Vagina (tissue), 2 donors: ENCODE measurements around the gene TLE3. TPM values are rescaled to one million over a fixed set of nuclear protein-coding genes. Genes with fewer than 3 reads are reported as not detected.

Source experiments
- DNase-seq, 2 donors: peaks; one replicate each; pipeline ENCODE4 v3.0.0-alpha.2; 2017; ENCODE audit errors: extremely low spot score in 2 of 2
- H3K27ac ChIP-seq: fragments of 200-600 bp; sonication (generic); one replicate; pipeline ENCODE4 v1.5.1; 2019
- H3K27me3 ChIP-seq: fragments of 200-600 bp; sonication (generic); one replicate; pipeline ENCODE4 v1.5.1; 2019
- H3K36me3 ChIP-seq, 2 donors: fragments of 200-600 bp; sonication (generic); one replicate each; pipeline ENCODE4 v1.5.1; 2017 to 2019
- H3K4me1 ChIP-seq: fragments of 200-600 bp; sonication (generic); one replicate; pipeline ENCODE4 v1.5.1; 2019
- H3K4me3 ChIP-seq, 2 donors: fragments of 200-600 bp; sonication (generic); 1 replicate in 1 of 2; 2 replicates in 1 of 2; pipeline ENCODE4 v1.5.1; 2016 to 2019
- H3K9me3 ChIP-seq: fragments of 200-600 bp; sonication (generic); one replicate; pipeline ENCODE4 v1.5.1; 2019
- POLR2A ChIP-seq, 2 donors: fragments of 450-650 bp; IDR thresholded peaks; one replicate each; pipeline ENCODE4 v1.6.1; 2017; ENCODE audit warnings: antibody characterized with exemption in 2 of 2, mild to moderate bottlenecking in 2 of 2, moderate library complexity in 2 of 2
- POLR2AphosphoS5 ChIP-seq, 2 donors: sonication (generic); formaldehyde crosslinking; IDR thresholded peaks; one replicate each; pipeline ENCODE4 v1.9.0; 2017; ENCODE audit warnings: antibody characterized with exemption in 2 of 2, mild to moderate bottlenecking in 2 of 2, low read depth in 1 of 2; ENCODE audit not compliant: insufficient read depth in 1 of 2
- intact Hi-C: fragments of 100-400 bp; cut with DNase I; formaldehyde crosslinking; loops from one replicate; pipeline ENCODE4 v1.15.1; 2023
- total RNA-seq: library from RNA; depleted of rRNA; stranded (reverse); fragments of >200 nt; gene quantifications from one replicate; pipeline ENCODE4 v1.2.3, GENCODE V29; 2016
- TF ChIP-seq, protein P1 (sequence below), 3 experiments: fragments of 450-650 bp in 2 of 3; fragments of 200-600 bp in 1 of 3; sonication (generic) in 1 of 3; IDR thresholded peaks; one replicate each; pipeline ENCODE4 v1.5.1; 2017 to 2019; ENCODE audit warnings: antibody characterized with exemption in 3 of 3, mild to moderate bottlenecking in 2 of 3, moderate library complexity in 2 of 3

The TLE3 gene
- total RNA-seq, 1 donor from 2014 or later: 64.6 TPM

DNA sequence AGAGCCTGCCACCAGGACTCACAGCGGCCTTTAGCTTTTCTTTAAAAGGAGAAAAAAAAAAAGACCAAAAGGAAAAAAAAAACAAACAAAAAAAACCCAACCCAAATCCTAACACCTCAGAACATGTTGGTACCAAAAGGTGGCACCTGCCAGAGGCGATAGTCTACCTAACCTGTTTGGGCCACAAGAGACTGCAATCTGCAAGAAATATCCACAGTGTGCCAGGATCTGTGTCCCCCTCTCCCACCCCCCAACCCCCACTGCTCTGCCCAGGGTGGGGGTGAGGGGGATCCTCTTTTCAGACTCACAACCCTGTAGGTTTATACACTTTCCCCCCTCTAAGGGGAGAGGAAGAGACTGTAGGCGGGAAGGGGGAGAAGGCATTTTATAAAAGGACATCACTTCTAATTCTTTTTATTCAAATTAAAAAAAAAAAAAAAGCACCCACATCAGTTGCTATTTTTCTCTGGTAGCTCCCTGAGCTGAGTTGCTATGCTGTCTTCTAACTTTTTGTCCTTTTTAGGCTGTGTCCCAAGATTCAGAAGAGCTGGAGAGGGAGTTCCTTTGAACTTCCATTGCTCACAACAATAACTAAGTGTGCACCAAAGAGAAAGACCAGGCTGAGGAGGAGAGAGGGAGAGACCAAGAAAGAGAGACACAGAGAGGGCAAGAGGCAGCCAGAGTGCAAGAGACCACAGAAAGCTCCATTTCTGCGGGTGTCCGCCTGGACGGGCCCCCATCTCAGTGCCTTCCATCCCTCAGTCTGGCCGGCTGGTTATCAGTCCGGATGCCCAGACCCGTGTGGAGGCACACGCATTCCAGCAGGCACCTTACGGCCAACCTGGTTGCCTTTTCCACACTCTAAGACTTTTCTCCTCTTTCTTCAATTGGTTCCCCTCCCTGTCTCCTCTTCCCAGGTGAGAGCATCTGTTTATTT, 48.9 kb downstream of the TLE3 start:
- no peak overlapping the region for H3K27ac ChIP-seq
- H3K27me3 ChIP-seq: no peaks in the 10 kb centered on the region
- H3K4me1 ChIP-seq: peaks cover 9% of the 10 kb centered on the region
- no peaks in the 10 kb centered on the region for H3K9me3 ChIP-seq
- peaks cover 0 to 41% of the 10 kb centered on the region in 2 donors for H3K36me3 ChIP-seq
- H3K4me3 ChIP-seq: no peak overlapping the region
- no peak for DNase-seq
- intact Hi-C loops: no loop called here
- TF ChIP-seq, protein P1, sequence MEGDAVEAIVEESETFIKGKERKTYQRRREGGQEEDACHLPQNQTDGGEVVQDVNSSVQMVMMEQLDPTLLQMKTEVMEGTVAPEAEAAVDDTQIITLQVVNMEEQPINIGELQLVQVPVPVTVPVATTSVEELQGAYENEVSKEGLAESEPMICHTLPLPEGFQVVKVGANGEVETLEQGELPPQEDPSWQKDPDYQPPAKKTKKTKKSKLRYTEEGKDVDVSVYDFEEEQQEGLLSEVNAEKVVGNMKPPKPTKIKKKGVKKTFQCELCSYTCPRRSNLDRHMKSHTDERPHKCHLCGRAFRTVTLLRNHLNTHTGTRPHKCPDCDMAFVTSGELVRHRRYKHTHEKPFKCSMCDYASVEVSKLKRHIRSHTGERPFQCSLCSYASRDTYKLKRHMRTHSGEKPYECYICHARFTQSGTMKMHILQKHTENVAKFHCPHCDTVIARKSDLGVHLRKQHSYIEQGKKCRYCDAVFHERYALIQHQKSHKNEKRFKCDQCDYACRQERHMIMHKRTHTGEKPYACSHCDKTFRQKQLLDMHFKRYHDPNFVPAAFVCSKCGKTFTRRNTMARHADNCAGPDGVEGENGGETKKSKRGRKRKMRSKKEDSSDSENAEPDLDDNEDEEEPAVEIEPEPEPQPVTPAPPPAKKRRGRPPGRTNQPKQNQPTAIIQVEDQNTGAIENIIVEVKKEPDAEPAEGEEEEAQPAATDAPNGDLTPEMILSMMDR (IDR thresholded peaks at IDR 0.05): no peak
- TF ChIP-seq POLR2A (IDR thresholded peaks at IDR 0.05) (no peak), POLR2AphosphoS5 (IDR thresholded peaks at IDR 0.05; ENCODE audit: insufficient read depth in 1 of 2, low read depth in 1 of 2) (no peak)

DNA sequence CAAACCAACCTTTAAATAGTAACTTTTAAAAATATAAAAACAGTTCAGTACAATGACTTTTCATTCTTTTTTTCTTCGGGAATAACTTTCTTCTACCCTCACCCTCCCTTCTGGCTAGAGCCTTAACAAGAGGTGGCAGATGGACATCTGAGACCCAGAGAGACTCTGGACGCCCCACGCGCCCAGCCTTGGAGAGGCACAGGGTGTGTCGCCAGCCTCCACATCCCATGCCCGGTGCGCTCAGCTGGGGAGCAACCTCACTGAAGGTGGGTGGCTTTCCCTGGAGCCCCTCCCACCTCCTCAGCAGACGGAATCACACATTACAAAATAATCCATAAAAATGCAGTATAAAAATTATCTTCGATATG, 49.5 kb downstream of the TLE3 start:
- Histone ChIP-seq H3K27me3 (no peaks in the 10 kb centered on the region), H3K36me3 (peaks cover 0 to 35% of the 10 kb centered on the region in 2 donors), H3K4me1 (peaks cover 9% of the 10 kb centered on the region), H3K4me3 (no peak overlapping the region), H3K9me3 (no peaks in the 10 kb centered on the region), H3K27ac (no peak overlapping the region)
- intact Hi-C loops: no loop called here
- TF ChIP-seq POLR2A (IDR thresholded peaks at IDR 0.05) (no peak), POLR2AphosphoS5 (IDR thresholded peaks at IDR 0.05; ENCODE audit: insufficient read depth in 1 of 2, low read depth in 1 of 2) (no peak)
- TF ChIP-seq, protein P1 (IDR thresholded peaks at IDR 0.05): no peak
- DNase-seq: no peak

DNA sequence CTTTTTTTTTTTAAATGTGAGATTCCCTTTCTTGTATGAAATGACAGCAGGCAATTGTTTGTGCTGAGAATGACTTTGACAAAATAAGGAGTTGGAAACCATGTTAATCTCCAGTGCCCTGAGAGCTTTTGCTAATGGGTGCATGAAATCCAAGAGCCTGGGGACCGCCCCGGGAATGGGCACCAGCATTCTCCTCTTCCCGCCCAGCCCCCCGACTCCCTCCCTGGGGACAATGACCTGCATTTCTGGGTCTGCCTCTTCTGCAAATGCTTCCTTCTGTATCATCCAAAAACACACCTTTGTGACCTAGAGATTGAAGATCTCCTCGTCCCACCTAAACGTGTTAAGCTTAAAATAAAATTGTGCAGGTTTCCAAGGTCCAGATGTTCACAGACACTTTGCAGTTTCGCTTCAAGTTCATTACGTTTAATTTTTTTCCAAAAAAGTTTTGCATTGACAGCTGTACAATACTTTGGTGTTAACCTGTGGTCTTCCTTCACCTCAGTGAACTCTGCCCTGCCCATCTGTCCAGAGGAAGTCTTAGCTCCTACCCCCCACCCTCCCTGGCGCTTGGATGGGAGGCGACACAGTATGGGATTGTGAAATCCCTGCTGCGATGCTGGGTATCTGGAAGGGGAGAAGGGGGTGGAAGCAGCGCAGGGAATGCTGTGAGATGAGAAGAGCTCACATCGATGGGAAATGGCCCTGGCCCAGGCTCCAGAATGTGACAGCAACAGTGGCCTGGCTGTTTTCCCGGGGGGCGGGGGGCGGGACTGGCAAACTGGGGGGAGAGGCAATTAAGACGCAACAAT, 50.1 kb downstream of the TLE3 start:
- no peak for DNase-seq
- no peak for TF ChIP-seq POLR2AphosphoS5 (IDR thresholded peaks at IDR 0.05; ENCODE audit: insufficient read depth in 1 of 2, low read depth in 1 of 2)
- TF ChIP-seq POLR2A (IDR thresholded peaks at IDR 0.05): no peak
- TF ChIP-seq, protein P1 (IDR thresholded peaks at IDR 0.05): no peak
- H3K9me3 ChIP-seq: no peaks in the 10 kb centered on the region
- H3K4me3 ChIP-seq: no peak overlapping the region
- no peaks in the 10 kb centered on the region for H3K27me3 ChIP-seq
- H3K36me3 ChIP-seq: peaks cover 0 to 29% of the 10 kb centered on the region in 2 donors
- intact Hi-C loops: no loop called here
- H3K27ac ChIP-seq: no peak overlapping the region
- H3K4me1 ChIP-seq: peaks cover 9% of the 10 kb centered on the region

DNA sequence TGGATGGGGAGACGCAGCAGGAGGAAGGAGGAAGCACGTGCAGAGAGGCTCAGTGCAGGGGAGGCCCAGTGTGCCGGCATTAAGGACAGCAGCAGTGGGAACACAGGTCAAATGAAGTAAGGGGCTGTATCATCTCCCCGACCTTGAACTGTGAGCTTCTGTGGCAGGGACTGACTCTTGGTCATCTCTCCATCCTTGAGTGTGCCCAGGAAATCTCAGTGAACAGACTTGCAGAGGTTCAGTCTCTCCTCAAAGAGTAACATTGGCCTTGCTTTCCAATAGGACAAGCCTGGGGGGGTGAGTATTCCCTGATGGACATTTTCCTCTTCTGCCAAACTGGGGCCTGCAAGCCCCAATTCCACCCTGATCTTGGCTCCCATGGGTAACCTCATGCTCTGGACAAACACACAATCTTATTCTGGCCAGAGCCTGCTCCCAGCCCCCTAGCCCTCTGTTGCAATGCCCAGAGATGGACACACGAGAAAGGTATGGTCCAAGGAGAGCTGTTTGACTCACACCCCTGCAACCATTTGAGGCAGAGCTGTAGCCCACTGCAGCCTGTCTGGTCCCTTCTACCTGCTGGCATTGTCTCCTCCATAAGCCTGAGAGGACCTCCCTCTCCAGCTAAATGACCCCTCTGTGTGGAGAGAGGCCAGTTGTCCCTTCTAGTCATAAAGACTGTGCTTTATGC, 50.9 kb downstream of the TLE3 start:
- Histone ChIP-seq H3K9me3 (no peaks in the 10 kb centered on the region), H3K4me3 (no peak overlapping the region), H3K27ac (no peak overlapping the region), H3K27me3 (no peaks in the 10 kb centered on the region), H3K36me3 (peaks cover 0 to 23% of the 10 kb centered on the region in 2 donors), H3K4me1 (peaks cover 9% of the 10 kb centered on the region)
- intact Hi-C loops: no loop called here
- TF ChIP-seq, protein P1 (IDR thresholded peaks at IDR 0.05): no peak
- TF ChIP-seq POLR2A (IDR thresholded peaks at IDR 0.05) (no peak), POLR2AphosphoS5 (IDR thresholded peaks at IDR 0.05; ENCODE audit: insufficient read depth in 1 of 2, low read depth in 1 of 2) (no peak)
- no peak for DNase-seq
